Activated CD8-positive, alpha-beta memory T cell treated with anti-CD3 and anti-CD28 coated beads for 24 hours (primary cell): Measurements from ENCODE around the gene MTMR3.
"Not testable (repeated sequence)": the region's sequence is repeated elsewhere in the genome, so short reads cannot be mapped to it uniquely, and the experiment has no call there.

Experiments used
- DNase-seq: peaks from one replicate; pipeline ENCODE4 v3.0.0-alpha.2; 2020

The MTMR3 gene

GRCh38 chr22:30031328-30031727, 148.4 kb downstream of the MTMR3 start:
- DNase-seq, result no peak

GRCh38 chr22:30031764-30032455, 148.9 kb downstream of the MTMR3 start:
- no peak for DNase-seq

GRCh38 chr22:30033137-30033536, 150.2 kb downstream of the MTMR3 start:
- no peak for DNase-seq

GRCh38 chr22:30033901-30034300, 150.9 kb downstream of the MTMR3 start:
- no peak for DNase-seq

GRCh38 chr22:30036656-30037055, 153.7 kb downstream of the MTMR3 start:
- no peak for DNase-seq

GRCh38 chr22:30038219-30038618, 155.2 kb downstream of the MTMR3 start:
- DNase-seq, result no peak

GRCh38 chr22:30040499-30041260, 157.7 kb downstream of the MTMR3 start:
- no peak for DNase-seq

GRCh38 chr22:30041475-30041874, 158.5 kb downstream of the MTMR3 start:
- no peak for DNase-seq

- DNase-seq, result no peak
These were observed 158.9 kb downstream of the MTMR3 start for GRCh38 chr22:30041881-30042280.

- no peak for DNase-seq
These were observed 160.2 kb downstream of the MTMR3 start for GRCh38 chr22:30043161-30043560.

GRCh38 chr22:30044369-30044768, 161.4 kb downstream of the MTMR3 start:
- DNase-seq, result no peak

- no peak for DNase-seq
These were observed 162.0 kb downstream of the MTMR3 start for GRCh38 chr22:30044881-30045493.

GRCh38 chr22:30045494-30045887, 162.5 kb downstream of the MTMR3 start:
- DNase-seq, result no peak

GRCh38 chr22:30045901-30046715, 163.1 kb downstream of the MTMR3 start:
- DNase-seq, result no peak

- DNase-seq, result no peak
These were observed 163.9 kb downstream of the MTMR3 start for GRCh38 chr22:30046716-30047363.

- no peak for DNase-seq
These were observed 164.4 kb downstream of the MTMR3 start for GRCh38 chr22:30047364-30047738.

GRCh38 chr22:30048681-30049080, 165.7 kb downstream of the MTMR3 start:
- no peak for DNase-seq

GRCh38 chr22:30054067-30054763, 171.2 kb downstream of the MTMR3 start:
- no peak for DNase-seq

GRCh38 chr22:30054764-30055069, 171.7 kb downstream of the MTMR3 start:
- no peak for DNase-seq

GRCh38 chr22:30056015-30056414, 173.0 kb downstream of the MTMR3 start:
- DNase-seq, result no peak

- no peak for DNase-seq
These were observed 174.4 kb downstream of the MTMR3 start for GRCh38 chr22:30057375-30057774.

GRCh38 chr22:30059346-30060020, 176.5 kb downstream of the MTMR3 start:
- not testable (repeated sequence) for DNase-seq
